PC-9 (cell line): ENCODE results near the gene CDH24.

Source experiments
- EZH2 ChIP-seq: fragments of 200-600 bp; sonication (generic); IDR thresholded peaks from 2 replicates; pipeline ENCODE4 v1.8.0; 2017; ENCODE audit warnings: antibody characterized with exemption, low read depth
- TF ChIP-seq, protein P1 (sequence below): fragments of 200-600 bp; sonication (generic); conservative IDR thresholded peaks from 2 replicates; pipeline ENCODE4 v1.6.1; 2017; ENCODE audit warnings: mixed run types, antibody characterized with exemption, mild to moderate bottlenecking, moderate library complexity

DNA sequence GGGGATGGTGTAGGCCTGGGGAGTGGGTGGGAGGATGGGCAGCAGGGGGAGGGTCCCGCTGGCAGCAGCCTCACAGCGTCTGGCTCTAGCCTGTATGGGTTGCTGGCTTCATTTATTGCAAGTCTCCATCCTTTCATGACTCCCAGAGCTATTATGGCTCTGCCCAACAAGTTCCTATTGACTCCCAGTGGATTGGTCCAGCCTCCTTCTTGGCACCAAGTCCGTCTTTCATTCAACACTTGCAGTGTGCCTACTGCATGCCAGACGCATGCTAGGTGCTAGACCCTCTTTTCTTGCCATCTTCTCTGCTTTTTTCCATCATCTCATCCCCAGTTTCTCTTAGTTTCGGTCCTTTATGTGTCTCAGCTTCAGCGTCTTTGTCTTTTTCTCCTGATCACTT lies 14.2 kb downstream of the CDH24 start:
- TF ChIP-seq EZH2, result no peak
- TF ChIP-seq, protein P1, sequence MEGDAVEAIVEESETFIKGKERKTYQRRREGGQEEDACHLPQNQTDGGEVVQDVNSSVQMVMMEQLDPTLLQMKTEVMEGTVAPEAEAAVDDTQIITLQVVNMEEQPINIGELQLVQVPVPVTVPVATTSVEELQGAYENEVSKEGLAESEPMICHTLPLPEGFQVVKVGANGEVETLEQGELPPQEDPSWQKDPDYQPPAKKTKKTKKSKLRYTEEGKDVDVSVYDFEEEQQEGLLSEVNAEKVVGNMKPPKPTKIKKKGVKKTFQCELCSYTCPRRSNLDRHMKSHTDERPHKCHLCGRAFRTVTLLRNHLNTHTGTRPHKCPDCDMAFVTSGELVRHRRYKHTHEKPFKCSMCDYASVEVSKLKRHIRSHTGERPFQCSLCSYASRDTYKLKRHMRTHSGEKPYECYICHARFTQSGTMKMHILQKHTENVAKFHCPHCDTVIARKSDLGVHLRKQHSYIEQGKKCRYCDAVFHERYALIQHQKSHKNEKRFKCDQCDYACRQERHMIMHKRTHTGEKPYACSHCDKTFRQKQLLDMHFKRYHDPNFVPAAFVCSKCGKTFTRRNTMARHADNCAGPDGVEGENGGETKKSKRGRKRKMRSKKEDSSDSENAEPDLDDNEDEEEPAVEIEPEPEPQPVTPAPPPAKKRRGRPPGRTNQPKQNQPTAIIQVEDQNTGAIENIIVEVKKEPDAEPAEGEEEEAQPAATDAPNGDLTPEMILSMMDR, result no peak
